Neural progenitor cell (in vitro differentiated cells): ENCODE results near the gene CLRN3.

Experiments used
- CTCF ChIP-seq: fragments of 200-600 bp; sonication (generic); IDR thresholded peaks from 2 replicates; pipeline ENCODE4 v1.5.1; 2017; ENCODE audit warnings: antibody characterized with exemption, mild to moderate bottlenecking
- EZH2phosphoT487 ChIP-seq: fragments of 200-600 bp; sonication (generic); IDR thresholded peaks from 2 replicates; pipeline ENCODE4 v1.6.1; 2017; ENCODE audit warnings: antibody characterized with exemption

- TF ChIP-seq CTCF (no peak), EZH2phosphoT487 (no peak)
These were observed 19.7 kb downstream of the CLRN3 start for GRCh38 chr10:127872871-127873600.
